HG02759 (cell line): ENCODE results near the gene PRKCH.

Source experiments
- ATAC-seq: cut with Tn5 transposase; IDR thresholded peaks from one replicate; pipeline ENCODE4 v1.9.1; 2021; ENCODE audit warnings: mild to moderate bottlenecking, moderate library complexity; ENCODE audit not compliant: unreplicated experiment

Gene PRKCH

GRCh38 chr14:61321385-61322010 lies at the start of gene PRKCH:
Gene PRKCH (plus strand): TSS chr14:61321579. CDS start chr14:61322102, 523 bp downstream.
- ATAC-seq = peak; percentile 78

DNA sequence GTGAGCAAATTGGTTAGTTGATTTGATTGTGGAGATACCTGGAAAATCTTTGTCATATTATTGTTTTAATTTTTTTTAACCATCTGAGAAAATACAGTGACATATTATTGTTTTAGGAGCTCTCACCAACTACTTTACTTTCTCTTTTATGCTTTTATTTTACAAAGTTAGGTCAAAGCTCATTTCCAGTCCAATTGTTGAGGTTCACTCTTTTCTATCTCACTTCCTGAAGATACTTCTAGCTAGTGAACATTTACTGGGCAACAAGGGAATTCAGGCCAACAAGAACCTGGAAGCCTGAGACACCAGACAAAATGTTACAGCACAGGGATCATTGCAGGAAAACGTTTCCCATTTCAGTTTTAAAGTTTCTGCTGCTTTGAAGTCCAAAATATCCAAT lies 44.1 kb upstream of the PRKCH start:
- no peak for ATAC-seq

GRCh38 chr14:61277784-61278183 lies 43.6 kb upstream of the PRKCH start:
- ATAC-seq = no peak

GRCh38 chr14:61279082-61279481 lies 42.3 kb upstream of the PRKCH start:
- ATAC-seq = no peak

- no peak for ATAC-seq
Observed at GRCh38 chr14:61280092-61280525, 41.3 kb upstream of the PRKCH start.

GRCh38 chr14:61280526-61281185 lies 40.7 kb upstream of the PRKCH start:
- ATAC-seq = peak; percentile 65

DNA sequence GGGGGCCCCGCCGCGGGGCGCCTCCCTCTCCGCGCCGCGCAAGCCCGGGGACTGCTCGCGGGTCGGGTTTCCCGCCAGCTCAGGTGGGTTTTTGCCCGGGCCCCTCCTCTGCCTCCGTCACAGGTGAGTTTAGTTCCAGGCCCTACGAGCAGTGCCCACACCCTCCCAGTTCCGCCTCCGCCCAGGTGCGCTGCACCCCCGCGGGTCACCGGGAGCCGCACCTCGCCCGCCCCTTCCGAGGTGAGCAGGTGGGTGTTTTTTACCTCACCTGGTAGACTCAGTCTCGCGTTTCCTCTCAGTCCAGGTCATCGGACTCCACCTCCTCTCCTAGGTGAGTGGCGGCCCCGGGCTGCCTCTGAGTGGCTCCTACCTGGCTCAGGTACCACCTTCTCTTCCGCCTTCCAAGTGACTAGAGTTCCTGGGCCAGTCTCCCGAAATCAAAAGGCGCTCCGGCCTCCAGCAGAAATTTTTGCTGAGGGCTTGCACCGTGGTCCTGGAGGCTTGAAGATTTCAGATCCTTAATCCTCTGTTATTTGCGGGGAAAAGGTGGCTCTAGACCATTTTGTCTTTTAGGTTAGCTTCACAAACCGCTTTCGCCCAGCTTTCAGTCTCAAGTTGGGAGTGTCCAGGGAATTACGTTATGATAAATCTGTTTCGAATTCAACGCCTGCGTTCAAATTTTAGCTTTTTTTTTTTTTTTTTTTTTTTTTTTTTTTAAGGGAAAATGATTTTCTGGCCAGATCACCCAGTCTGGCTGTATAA lies 40.0 kb upstream of the PRKCH start, which contains the start of gene TMEM30B:
TSS of gene TMEM30B (minus strand) at position 153 of the 762 bp plus-strand sequence. CDS start 191 bp downstream, outside the sequence.
- no peak for ATAC-seq

- no peak for ATAC-seq
Observed at GRCh38 chr14:61281948-61282275, 39.5 kb upstream of the PRKCH start.

- ATAC-seq = no peak
Observed at GRCh38 chr14:61282746-61283145, 38.6 kb upstream of the PRKCH start.

- ATAC-seq = no peak
Observed at GRCh38 chr14:61284001-61284400, 37.4 kb upstream of the PRKCH start.

GRCh38 chr14:61285364-61285763 lies 36.0 kb upstream of the PRKCH start:
- ATAC-seq = no peak

- ATAC-seq = no peak
Observed at GRCh38 chr14:61287196-61287595, 34.2 kb upstream of the PRKCH start.

GRCh38 chr14:61288228-61288627 lies 33.2 kb upstream of the PRKCH start:
- ATAC-seq = no peak

- ATAC-seq = no peak
Observed at GRCh38 chr14:61288720-61289119, 32.7 kb upstream of the PRKCH start.

GRCh38 chr14:61290701-61291100 lies 30.7 kb upstream of the PRKCH start:
- no peak for ATAC-seq

DNA sequence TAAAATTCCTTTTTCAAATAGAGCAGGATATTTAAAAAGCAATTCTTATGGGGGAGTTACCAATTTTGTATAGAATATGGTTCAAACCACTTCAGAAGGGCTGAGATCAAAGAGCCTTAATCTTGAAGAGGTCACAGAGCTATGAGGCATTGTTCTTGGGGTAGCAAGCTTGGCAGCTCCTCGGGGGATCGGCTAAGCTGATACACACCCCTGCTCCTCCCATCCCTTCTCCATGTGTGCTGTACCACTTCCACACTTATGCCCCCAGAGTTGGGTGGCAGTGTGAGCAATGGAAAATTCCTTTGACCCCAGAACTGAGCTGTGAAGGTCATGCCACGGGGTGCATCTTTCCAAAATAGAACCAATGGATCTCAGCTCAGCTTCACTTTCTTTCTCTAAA lies 25.2 kb upstream of the PRKCH start:
- no peak for ATAC-seq

DNA sequence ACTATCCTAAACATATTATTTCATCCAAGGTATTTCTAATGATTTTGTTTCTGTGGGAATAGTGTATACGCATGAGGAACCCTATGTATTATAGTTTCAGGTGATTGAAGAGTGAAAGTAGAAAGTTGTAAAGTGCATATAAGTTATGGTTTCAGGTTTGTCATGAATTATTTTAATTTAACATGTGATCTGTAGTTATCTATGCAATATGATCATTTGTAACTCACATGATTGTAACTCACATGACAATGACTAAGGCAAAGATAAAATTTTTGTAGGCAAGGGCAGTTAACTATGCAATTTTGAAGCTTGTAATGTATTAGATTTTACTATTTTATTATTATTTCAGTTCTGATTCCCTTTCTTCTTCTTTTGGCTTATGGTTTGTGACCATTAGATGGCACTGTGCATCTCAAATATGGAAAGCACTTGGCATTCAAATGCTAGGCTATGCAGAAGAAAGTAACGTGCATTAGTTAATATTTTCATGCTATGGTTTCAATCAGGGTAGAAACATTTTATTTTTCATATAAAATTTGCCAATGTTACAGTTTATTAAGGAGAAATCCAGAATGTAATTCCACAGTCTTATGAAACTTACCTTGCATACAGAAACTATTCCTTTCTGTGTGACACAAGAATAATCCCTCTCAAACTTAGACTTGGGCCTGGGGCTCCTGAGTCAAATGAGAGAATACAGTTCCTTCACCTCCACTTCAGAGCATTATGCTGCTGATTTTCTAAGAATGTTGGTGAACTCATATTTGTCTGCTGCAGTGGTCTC lies 24.5 kb upstream of the PRKCH start:
- ATAC-seq = no peak

- no peak for ATAC-seq
Observed at GRCh38 chr14:61297581-61297980, 23.8 kb upstream of the PRKCH start.

DNA sequence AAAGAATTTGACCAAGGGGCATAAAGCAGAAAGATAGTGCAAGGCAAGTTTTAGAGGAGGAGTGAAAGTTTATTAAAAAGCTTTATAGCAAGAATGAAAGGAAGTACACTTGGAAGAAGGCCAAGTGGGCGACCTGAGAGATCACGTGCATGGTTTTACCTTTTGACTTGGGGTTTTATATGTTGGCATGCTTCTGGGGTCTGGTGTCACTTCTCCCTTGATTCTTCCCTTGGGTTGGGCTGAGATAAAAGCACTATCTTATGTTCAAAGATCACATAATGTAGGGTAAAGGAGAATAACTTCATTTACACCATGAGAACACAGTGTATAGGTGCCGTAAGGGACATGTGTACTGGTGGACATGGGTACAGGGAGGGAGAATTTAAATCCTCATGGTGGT lies 22.6 kb upstream of the PRKCH start:
- no peak for ATAC-seq

DNA sequence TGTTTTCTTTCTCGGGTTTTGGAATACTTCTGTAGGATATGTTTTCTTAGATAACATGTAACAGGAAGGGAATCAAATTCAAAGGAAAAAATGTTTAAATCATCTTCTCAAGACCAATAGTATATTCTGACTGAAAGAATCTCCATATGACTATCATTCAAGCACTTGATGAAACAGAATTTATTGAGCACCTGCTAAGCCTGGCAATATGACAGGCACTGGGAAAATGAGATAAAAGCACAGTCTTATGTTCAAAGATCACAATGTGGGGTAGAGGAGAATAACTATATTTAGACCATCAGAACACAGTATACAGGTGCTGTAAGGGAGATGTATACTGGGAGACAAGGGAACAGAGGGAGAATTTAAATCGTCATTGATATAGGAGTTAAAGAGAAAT lies 21.2 kb upstream of the PRKCH start:
- no peak for ATAC-seq

DNA sequence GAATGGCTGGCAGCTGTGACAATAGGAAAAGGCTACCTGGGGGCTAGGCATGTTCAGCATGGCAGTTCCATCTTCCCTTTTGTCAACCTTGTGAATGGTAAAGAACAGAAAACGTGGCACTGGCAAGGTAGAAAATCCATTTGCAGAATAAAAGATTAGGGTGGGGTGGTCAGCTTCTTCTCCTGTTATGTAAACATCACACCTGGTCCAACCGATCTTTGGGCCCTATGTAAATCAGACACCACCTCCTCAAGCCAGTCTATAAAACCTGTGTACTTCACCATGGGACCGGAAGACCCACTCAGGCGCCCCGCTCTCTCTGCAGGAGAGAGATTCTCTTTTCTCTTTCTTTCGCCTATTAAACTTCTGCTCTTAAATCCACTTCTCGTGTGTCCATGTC lies 20.6 kb upstream of the PRKCH start:
- no peak for ATAC-seq
